HG03378 (cell line): Measurements from ENCODE around the gene DACH2.

Experiments used
- ATAC-seq: cut with Tn5 transposase; IDR thresholded peaks from one replicate; pipeline ENCODE4 v1.9.1; 2021; ENCODE audit warnings: mild to moderate bottlenecking, moderate library complexity; ENCODE audit not compliant: unreplicated experiment

Gene DACH2

GRCh38 chrX:86295293-86295692 is 147.0 kb downstream of the DACH2 start:
- ATAC-seq, result no peak

GRCh38 chrX:86322913-86323312 is 174.7 kb downstream of the DACH2 start:
- no peak for ATAC-seq

GRCh38 chrX:86329174-86329573 is 180.9 kb downstream of the DACH2 start:
- ATAC-seq, result no peak

- ATAC-seq, result no peak
Measured at GRCh38 chrX:86348669-86349068, 200.4 kb downstream of the DACH2 start.

- no peak for ATAC-seq
Measured at GRCh38 chrX:86349115-86349514, 200.9 kb downstream of the DACH2 start.

- ATAC-seq, result no peak
Measured at GRCh38 chrX:86369847-86370630, 221.8 kb downstream of the DACH2 start.

GRCh38 chrX:86370927-86371326 is 222.7 kb downstream of the DACH2 start:
- ATAC-seq, result no peak

GRCh38 chrX:86379209-86379608 is 231.0 kb downstream of the DACH2 start:
- ATAC-seq, result no peak

GRCh38 chrX:86383681-86384540 is 235.7 kb downstream of the DACH2 start:
- no peak for ATAC-seq

- no peak for ATAC-seq
Measured at GRCh38 chrX:86407371-86407770, 259.1 kb downstream of the DACH2 start.

GRCh38 chrX:86421771-86422170 is 273.5 kb downstream of the DACH2 start:
- ATAC-seq, result no peak

- no peak for ATAC-seq
Measured at GRCh38 chrX:86436116-86436515, 287.9 kb downstream of the DACH2 start.

- ATAC-seq, result no peak
Measured at GRCh38 chrX:86455495-86455894, 307.2 kb downstream of the DACH2 start.

GRCh38 chrX:86460760-86461159 is 312.5 kb downstream of the DACH2 start:
- no peak for ATAC-seq

- ATAC-seq, result no peak
Measured at GRCh38 chrX:86504297-86504696, 356.0 kb downstream of the DACH2 start.

- no peak for ATAC-seq
Measured at GRCh38 chrX:86507331-86507730, 359.1 kb downstream of the DACH2 start.

- ATAC-seq, result no peak
Measured at GRCh38 chrX:86579777-86580176, 431.5 kb downstream of the DACH2 start.

GRCh38 chrX:86604607-86605006 is 456.4 kb downstream of the DACH2 start:
- peak; percentile 96 for ATAC-seq

- ATAC-seq, result no peak
Measured at GRCh38 chrX:86696951-86697350, 548.7 kb downstream of the DACH2 start.

- no peak for ATAC-seq
Measured at GRCh38 chrX:86711531-86712180, 563.4 kb downstream of the DACH2 start.

- no peak for ATAC-seq
Measured at GRCh38 chrX:86714441-86714840, 566.2 kb downstream of the DACH2 start.

GRCh38 chrX:86724277-86724676 is 576.0 kb downstream of the DACH2 start:
- ATAC-seq, result no peak
